ENCODE results near the gene LRRC57. TPM values are rescaled to one million over a fixed set of nuclear protein-coding genes. Genes with fewer than 3 reads are reported as not detected.
A peak's percentile ranks its signal among the peaks of the same experiment; 100 is the strongest.

LRRC57 gene
- total and polyA plus RNA-seq, 2 of the 13 experiments (the other 11 are each of a cell fraction or from before 2014, with no cell fraction given), result 5.8 to 14.8 TPM

DNA sequence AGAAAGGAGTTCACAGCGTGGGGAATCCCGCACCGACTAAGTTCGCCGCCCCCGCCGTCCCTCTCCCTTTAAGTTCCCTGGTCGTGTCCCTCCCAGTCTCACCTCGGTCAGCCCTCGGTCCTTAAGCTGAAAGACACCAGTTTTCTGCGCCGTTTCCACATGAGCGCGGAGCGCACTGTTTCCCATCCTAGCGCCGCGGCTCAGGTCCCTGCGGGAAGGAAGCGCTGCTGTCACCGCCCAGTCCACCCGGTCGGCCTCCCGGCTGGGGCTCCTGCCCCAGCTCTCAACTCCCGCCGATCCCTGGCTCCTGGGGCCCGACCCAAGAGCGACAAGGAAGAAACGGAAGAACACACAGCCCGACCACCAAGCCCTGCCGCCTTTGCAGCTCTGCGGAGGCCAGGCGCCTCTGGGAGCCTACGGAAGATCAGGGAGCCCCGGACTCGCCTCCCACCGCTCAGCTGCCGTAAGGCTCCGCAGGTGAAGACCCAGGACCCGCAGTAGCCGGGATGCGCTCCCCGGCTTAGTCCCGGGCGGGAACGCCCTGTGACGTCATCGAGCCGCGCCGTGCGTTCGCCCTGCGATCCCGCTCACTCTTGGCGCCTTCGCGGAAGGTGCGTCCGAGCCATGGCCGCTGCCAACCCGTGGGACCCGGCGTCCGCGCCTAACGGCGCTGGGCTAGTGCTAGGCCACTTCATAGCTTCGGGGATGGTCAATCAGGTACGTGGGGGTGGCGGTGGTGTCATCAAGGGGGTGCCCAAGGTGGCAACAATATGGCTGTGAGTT is at the start of gene LRRC57, which contains the start of gene HAUS2 (continued):
- TF ChIP-seq, protein P1, sequence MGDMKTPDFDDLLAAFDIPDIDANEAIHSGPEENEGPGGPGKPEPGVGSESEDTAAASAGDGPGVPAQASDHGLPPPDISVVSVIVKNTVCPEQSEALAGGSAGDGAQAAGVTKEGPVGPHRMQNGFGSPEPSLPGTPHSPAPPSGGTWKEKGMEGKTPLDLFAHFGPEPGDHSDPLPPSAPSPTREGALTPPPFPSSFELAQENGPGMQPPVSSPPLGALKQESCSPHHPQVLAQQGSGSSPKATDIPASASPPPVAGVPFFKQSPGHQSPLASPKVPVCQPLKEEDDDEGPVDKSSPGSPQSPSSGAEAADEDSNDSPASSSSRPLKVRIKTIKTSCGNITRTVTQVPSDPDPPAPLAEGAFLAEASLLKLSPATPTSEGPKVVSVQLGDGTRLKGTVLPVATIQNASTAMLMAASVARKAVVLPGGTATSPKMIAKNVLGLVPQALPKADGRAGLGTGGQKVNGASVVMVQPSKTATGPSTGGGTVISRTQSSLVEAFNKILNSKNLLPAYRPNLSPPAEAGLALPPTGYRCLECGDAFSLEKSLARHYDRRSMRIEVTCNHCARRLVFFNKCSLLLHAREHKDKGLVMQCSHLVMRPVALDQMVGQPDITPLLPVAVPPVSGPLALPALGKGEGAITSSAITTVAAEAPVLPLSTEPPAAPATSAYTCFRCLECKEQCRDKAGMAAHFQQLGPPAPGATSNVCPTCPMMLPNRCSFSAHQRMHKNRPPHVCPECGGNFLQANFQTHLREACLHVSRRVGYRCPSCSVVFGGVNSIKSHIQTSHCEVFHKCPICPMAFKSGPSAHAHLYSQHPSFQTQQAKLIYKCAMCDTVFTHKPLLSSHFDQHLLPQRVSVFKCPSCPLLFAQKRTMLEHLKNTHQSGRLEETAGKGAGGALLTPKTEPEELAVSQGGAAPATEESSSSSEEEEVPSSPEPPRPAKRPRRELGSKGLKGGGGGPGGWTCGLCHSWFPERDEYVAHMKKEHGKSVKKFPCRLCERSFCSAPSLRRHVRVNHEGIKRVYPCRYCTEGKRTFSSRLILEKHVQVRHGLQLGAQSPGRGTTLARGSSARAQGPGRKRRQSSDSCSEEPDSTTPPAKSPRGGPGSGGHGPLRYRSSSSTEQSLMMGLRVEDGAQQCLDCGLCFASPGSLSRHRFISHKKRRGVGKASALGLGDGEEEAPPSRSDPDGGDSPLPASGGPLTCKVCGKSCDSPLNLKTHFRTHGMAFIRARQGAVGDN (CRISPR knock-in tag; IDR thresholded peaks at IDR 0.05), result peak; percentile 92
- TF ChIP-seq, protein P2, sequence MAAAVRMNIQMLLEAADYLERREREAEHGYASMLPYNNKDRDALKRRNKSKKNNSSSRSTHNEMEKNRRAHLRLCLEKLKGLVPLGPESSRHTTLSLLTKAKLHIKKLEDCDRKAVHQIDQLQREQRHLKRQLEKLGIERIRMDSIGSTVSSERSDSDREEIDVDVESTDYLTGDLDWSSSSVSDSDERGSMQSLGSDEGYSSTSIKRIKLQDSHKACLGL (CRISPR knock-in tag; IDR thresholded peaks at IDR 0.05), result peak; percentile 84
- peak; percentile 63; the same call in 1 of the 2 replicates for TF ChIP-seq ELF4 (CRISPR knock-in tag; IDR thresholded peaks at IDR 0.05; ENCODE audit: borderline replicate concordance)
- TF ChIP-seq IKZF1 (IDR thresholded peaks at IDR 0.05), result no peak
- TF ChIP-seq, protein P3, sequence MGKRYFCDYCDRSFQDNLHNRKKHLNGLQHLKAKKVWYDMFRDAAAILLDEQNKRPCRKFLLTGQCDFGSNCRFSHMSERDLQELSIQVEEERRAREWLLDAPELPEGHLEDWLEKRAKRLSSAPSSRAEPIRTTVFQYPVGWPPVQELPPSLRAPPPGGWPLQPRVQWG (CRISPR knock-in tag; IDR thresholded peaks at IDR 0.05; ENCODE audit: borderline replicate concordance, low read depth), result no peak
- peak; percentile 58 for TF ChIP-seq GATAD2A (CRISPR knock-in tag; IDR thresholded peaks at IDR 0.05)
- TF ChIP-seq, protein P4, sequence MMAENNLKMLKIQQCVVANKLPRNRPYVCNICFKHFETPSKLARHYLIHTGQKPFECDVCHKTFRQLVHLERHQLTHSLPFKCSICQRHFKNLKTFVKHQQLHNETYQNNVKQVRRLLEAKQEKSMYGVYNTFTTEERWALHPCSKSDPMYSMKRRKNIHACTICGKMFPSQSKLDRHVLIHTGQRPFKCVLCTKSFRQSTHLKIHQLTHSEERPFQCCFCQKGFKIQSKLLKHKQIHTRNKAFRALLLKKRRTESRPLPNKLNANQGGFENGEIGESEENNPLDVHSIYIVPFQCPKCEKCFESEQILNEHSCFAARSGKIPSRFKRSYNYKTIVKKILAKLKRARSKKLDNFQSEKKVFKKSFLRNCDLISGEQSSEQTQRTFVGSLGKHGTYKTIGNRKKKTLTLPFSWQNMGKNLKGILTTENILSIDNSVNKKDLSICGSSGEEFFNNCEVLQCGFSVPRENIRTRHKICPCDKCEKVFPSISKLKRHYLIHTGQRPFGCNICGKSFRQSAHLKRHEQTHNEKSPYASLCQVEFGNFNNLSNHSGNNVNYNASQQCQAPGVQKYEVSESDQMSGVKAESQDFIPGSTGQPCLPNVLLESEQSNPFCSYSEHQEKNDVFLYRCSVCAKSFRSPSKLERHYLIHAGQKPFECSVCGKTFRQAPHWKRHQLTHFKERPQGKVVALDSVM (CRISPR knock-in tag; IDR thresholded peaks at IDR 0.05), result peak; percentile 45; the same call in 1 of the 2 replicates
- 0 out of 2 replicates have a peak, but pooled peaks have one; percentile 35 for TF ChIP-seq ZNF546 (CRISPR knock-in tag; conservative IDR thresholded peaks at IDR 0.05)
- TF ChIP-seq, protein P5, sequence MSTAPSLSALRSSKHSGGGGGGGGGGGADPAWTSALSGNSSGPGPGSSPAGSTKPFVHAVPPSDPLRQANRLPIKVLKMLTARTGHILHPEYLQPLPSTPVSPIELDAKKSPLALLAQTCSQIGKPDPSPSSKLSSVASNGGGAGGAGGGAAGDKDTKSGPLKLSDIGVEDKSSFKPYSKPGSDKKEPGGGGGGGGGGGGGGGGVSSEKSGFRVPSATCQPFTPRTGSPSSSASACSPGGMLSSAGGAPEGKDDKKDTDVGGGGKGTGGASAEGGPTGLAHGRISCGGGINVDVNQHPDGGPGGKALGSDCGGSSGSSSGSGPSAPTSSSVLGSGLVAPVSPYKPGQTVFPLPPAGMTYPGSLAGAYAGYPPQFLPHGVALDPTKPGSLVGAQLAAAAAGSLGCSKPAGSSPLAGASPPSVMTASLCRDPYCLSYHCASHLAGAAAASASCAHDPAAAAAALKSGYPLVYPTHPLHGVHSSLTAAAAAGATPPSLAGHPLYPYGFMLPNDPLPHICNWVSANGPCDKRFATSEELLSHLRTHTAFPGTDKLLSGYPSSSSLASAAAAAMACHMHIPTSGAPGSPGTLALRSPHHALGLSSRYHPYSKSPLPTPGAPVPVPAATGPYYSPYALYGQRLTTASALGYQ (CRISPR knock-in tag; IDR thresholded peaks at IDR 0.05), result peak; percentile 64; the same call in 1 of the 2 replicates
- TF ChIP-seq GFI1 (CRISPR knock-in tag; IDR thresholded peaks at IDR 0.05; ENCODE audit: borderline replicate concordance), result peak; percentile 28; the same call in 1 of the 2 replicates
- peak; percentile 93; the same call in 1 of the 2 replicates for TF ChIP-seq ZNF44 (CRISPR knock-in tag; IDR thresholded peaks at IDR 0.05)
- TF ChIP-seq, protein P6, sequence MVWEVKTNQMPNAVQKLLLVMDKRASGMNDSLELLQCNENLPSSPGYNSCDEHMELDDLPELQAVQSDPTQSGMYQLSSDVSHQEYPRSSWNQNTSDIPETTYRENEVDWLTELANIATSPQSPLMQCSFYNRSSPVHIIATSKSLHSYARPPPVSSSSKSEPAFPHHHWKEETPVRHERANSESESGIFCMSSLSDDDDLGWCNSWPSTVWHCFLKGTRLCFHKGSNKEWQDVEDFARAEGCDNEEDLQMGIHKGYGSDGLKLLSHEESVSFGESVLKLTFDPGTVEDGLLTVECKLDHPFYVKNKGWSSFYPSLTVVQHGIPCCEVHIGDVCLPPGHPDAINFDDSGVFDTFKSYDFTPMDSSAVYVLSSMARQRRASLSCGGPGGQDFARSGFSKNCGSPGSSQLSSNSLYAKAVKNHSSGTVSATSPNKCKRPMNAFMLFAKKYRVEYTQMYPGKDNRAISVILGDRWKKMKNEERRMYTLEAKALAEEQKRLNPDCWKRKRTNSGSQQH (CRISPR knock-in tag; IDR thresholded peaks at IDR 0.05; ENCODE audit: low read depth), result peak; percentile 81
- TF ChIP-seq, protein P7, sequence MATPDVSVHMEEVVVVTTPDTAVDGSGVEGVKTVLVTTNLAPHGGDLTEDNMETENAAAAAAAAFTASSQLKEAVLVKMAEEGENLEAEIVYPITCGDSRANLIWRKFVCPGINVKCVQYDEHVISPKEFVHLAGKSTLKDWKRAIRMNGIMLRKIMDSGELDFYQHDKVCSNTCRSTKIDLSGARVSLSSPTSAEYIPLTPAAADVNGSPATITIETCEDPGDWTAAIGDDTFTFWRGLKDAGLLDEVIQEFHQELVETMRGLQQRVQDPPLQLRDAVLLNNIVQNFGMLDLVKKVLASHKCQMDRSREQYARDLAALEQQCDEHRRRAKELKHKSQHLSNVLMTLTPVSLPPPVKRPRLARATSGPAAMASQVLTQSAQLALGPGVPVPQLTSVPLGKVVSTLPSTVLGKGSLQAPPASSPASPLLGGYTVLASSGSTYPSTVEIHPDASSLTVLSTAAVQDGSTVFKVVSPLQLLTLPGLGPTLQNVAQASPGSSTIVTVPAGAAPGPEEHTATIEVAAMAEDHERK (CRISPR knock-in tag; IDR thresholded peaks at IDR 0.05; ENCODE audit: low read depth), result peak; percentile 61
- TF ChIP-seq RFX1 (IDR thresholded peaks at IDR 0.05), result no peak
- no peak for TF ChIP-seq ZNF367 (CRISPR knock-in tag; IDR thresholded peaks at IDR 0.05; ENCODE audit: borderline replicate concordance)
- TF ChIP-seq MYC (CRISPR knock-in tag; IDR thresholded peaks at IDR 0.05; ENCODE audit: borderline replicate concordance), result peak; percentile 85; the same call in 1 of the 2 replicates

Data from HepG2 (cell line).